GM19099 (cell line): ENCODE data around the gene ANGPTL1.

Source experiments
- POLR2A ChIP-seq: IDR thresholded peaks from 3 replicates; pipeline ENCODE4 v1.6.1; 2011; ENCODE audit warnings: low read depth; ENCODE audit not compliant: insufficient read length; ENCODE audit errors: extremely low read depth

ANGPTL1 gene

DNA sequence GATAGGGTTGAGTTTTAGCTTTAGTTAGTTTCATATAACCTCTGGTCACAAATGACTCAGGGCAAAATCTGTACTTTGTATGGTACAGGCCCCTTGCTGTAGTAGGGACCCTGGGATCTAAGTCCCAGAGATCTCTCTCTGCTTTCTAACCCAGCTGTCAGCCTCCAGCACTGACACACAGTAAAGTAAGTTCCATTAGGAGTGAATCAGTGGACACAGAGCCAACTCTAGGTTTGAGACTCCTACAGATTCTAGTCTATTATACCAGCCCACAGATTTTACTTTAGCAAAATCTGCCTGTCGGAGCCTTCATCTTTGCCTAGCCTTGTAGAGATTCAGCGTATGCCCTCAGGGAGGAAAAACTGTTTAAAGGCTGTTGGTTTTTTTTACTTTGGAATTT lies 52.5 kb downstream of the ANGPTL1 start:
- no peak for TF ChIP-seq POLR2A

- TF ChIP-seq POLR2A = no peak
Measured at GRCh38 chr1:178810585-178810984, 60.3 kb downstream of the ANGPTL1 start.

DNA sequence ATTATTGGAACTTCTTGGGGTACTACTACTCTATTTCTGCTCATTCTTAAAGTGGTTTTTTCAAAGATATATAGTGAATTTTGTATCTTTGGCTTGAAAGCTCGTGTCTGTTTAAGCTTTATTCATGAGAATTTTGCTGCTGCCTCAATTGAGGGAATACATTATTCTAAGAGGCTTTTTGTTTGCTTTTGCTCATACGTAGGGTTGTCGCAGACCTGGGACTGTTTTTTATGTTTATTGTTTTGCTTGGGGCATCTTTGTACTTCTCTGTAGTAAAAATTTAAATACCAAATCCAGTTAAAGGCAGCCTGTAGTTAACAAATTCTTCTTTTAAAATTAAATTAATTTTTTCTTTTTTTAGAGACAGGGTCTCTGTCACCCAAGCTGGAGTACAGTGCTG lies 62.3 kb downstream of the ANGPTL1 start:
- TF ChIP-seq POLR2A = no peak

GRCh38 chr1:178806665-178807300 lies 64.1 kb downstream of the ANGPTL1 start:
- TF ChIP-seq POLR2A = no peak

DNA sequence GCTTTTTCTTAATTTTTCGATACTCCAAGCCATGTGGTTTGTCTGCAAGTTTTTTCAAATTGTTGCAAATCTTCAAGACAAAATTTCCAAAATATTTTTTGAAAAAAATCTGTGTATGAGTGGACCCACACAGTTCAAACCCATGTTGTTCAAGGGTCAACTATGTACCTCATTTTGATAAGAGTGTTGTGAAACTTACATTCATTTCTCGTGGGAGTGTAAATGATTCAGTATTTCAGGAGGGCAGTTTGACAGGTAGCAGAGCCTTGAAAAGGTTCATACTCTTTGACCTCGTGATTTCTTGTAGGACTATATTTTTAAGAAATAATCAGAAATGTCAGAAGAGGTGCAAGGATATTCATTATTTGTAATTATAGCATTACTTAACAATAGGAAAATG lies 68.0 kb downstream of the ANGPTL1 start:
- no peak for TF ChIP-seq POLR2A
